GM10847 (cell line): ENCODE measurements around the gene BRCC3.

ENCODE experiments used
- POLR2A ChIP-seq: IDR thresholded peaks from 2 replicates; pipeline ENCODE4 v1.6.1; 2011; ENCODE audit not compliant: insufficient read length; ENCODE audit errors: extremely low read depth

Gene BRCC3

DNA sequence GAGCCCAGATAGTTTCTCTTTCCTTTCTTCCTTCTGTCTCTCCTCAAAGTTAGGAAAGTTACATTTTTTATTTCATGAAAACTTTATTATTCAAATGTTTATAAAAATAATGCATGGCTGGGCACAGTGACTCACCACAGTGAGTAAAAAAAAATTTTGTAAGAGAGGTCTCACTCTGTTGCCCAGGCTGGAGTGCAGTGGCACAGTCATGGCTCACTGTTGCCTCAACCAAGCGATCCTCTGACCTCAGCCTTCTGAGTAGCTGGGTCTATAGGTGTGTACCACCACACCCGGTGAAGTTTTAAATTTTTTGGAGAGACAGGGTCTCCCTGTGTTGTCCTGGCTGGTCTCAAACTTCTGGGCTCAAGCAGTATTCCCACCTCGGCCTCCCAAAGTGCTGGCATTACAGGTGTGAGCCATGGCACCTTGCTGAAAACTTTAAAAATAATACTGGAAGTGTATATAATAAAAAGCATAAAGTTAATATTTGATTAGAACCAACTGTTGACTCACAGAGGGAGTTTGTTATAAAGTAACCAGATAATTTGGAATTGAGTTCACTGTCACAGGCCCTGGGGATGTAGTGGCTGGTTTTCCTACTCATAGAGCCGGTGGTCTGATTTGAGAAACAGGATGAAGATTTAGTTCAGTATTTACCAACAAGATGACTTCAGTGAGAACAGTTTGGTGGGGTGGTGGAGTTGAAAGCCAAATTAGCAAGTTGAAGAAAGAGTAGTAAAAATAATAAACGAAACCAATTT is 18.4 kb upstream of the BRCC3 start:
- TF ChIP-seq POLR2A, result no peak

DNA sequence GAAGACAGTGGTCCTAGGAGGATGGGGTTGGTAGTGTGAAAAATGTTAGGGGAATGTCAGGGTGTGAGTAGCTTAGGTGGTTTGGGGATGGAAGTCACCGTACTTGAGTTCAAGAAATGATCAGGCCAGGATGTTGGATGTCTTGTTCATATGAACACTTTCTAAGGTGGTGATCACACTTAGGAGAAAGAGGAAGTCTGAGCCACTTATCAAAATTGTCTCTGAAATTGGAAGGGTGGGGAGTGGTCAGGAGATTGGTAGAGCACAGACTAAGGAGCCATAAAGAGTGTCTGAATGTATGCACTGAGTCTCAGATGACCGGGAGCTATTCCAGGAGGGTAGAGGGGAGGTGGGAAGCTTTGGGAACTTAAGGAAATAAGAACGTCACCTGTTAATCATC is 17.7 kb upstream of the BRCC3 start:
- no peak for TF ChIP-seq POLR2A

DNA sequence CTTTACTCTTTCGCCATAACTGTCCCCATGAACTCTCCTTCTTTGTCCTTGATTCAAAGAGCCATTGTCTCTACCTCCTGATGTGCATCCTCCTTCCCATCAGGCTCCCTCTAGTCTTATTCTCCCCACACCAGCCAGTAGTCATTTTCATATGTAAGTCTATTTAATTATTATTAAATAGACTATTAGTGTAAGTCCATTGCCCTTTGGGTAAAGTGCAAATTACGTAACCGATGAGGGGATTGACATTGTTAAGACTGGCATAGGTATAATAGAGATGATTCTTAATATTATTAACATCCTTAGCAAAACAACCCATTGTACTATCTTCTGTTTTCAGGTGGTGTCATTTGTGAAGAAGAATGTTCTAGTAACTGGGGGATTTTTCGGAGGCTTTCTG is 17.1 kb upstream of the BRCC3 start:
- TF ChIP-seq POLR2A, result no peak

DNA sequence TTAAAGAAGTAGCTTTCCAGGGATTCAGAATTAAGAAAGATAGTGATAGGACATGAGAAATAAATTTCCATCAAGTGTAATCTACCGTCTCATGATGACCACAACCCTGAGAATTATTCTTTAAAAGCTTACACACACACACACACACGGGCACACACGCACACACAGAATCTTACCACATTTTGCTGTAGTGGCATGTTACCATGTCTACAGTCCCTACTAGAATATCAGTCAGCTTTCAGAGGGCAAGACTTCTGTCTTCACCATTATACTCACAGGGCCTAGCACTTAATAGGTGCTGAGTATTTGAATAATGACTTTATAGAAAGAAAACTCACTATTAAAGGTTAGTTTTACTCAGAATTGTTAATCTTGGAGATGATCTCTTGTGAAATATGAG is 15.8 kb upstream of the BRCC3 start:
- no peak for TF ChIP-seq POLR2A

DNA sequence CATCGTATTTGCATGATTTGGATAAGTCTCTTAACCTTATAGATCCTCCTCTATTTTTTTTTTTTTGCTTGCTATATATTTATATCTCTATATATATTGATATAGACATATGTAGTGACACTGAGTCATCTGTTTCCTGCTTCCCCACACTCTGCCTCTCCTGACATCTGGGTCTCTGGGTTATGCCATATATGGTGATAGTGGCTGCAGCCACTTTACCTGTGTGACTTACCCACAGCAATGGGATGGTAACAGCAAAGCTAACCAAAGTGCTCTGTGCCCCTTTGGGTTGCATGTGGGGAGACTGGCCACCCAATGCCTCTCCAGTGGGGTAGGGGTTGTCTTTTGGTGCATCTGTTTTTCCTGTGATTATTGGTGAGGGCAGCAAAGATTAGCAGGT is 14.8 kb upstream of the BRCC3 start:
- no peak for TF ChIP-seq POLR2A

DNA sequence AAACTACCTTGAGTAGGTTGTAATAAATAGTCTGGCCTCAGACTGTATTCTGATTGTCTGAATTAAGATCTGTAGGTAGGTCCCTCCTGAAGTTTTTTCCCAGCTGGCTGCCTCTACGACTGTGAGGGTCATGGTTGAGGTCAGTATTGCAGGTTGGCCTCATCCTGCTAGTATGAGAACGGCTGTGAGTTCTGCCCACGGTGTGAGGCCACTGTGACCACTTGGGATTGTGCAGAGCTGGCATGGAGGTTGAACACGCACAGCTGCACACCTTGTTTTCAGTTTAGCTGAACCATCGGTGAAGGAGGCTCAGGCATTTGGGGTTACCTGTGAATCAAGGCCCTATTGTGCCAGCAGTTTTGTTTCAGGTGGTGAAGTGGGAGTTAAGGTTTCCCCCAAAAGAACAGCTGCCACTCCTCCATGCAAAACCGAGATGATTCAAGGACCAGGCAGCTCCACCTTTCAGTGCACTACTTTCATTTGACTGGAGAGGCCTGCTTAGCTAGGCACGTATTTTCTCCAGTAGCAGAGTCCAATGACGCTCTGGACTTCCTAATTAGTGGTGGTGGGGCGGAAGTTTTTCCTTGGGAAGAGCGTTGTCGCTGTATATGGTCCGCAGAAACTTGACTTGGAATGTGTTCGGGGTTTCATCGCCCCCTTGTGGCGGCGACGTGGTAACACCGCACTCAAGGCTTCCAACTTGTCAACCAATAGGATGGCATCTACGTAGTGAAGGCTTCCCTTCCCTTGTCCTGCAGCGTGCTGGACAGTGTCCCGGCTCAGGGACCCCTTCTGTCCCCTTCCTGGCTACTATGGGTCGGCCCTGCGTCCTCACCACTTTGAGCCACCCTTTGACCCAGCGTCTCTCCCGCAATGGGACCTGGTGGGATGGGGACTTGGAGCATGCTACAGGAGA is 14.2 kb upstream of the BRCC3 start:
- no peak for TF ChIP-seq POLR2A

DNA sequence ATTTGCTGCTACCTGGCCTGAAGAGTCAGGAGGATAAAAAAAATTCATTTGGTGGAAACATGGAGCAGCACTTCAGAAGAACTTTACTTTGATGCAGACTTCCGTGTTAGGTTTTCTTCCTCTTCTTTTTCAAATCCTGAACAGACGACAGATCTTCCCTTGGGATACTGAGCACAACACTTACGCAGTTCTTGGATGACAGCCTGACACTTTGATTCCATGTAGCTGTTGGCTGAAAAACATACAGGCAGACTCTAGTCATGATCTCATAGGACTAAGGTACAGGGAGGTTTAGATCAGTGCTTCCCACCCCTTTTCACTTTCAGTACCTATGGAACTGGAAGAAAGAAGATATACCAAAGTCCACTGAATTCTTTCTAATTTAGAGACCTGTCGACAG is 9.5 kb upstream of the BRCC3 start:
- TF ChIP-seq POLR2A, result no peak

DNA sequence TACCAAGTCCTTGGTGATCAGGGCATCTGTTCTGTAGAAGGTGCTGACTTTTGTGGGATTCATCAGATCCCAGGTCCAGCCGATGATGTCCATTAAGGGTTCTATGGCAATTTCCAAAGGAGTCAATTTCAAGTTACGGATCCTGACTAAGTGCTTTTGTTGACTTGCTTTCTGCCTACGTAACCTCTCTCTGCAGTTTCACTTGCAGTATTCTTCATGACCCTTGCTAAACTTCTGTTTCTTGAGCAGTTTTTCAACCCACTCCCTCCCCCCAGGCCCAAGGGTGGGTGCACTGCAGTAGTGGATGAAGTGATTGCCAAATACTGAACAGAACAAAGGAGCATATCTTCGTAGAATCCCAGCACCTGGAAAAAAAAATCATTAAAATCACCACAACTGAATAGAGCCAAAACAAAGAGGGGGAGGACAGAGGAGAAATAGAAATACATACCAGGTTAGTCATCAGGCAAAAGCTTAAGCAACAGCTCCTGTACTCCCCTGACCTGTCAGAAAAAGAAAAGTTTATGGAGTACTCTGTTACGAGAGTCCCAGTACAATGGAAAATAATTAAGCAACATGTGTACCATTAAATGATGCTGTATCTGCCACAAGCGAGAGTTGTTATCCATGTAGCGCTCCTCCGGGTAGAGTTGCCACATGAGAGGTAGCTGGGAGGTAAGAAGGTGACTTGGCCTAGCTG is 6.1 kb upstream of the BRCC3 start:
- no peak for TF ChIP-seq POLR2A

DNA sequence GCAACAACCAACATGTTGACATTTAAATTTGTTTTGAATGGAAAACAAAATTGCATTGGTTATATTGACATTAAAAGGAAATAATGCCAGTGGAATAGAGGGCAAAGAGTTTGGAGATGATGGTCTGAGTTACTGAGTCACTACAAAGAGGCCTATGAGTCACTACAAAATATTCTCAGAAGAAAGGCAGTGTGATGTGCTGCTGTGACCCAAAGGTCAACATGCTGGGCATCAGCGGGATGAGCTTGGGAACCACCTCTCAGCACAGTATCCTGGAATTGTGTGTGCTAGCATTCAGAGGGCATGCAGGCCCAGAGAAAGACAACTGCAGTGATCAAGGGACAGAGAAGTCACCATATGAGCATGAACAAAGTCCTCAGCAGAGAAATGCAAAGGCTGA is 3.1 kb upstream of the BRCC3 start:
- no peak for TF ChIP-seq POLR2A

DNA sequence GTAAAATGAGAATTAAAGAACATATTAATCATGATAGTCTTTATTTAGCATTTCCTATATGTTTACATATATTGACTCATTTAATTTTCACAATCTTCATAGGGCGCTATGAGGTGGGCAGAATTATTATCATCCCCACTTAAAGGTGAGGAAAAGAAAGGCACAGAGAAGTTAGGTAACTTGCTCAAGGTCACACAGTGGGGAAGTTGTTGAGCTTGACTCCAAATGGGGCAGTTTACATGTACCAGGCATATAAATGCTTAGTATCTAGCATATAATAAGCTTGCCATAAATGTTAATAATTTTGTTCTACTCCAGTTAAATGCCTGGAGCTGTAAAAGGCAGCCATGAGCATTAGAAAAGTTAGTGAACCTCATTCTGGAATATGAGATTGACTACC is 1.9 kb upstream of the BRCC3 start:
- TF ChIP-seq POLR2A, result no peak

DNA sequence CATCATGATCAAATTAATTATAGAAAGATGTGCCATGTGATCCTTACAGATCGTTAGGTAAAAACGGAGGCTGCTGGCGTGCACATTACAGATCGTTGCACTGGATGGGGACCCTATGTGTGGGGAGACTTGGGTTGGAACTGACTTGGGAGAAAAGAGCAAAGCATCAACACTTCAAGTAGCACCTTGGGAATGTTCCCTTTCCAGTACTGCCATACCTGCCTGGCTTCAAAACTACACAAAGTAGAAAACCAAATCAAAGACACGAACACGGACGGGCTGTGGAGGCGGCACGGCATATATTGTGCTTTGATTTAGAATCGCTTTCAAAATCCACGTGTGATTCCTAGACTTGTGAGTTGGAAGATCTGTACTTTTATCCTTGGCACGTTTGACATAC is 1.3 kb upstream of the BRCC3 start:
- TF ChIP-seq POLR2A, result no peak

DNA sequence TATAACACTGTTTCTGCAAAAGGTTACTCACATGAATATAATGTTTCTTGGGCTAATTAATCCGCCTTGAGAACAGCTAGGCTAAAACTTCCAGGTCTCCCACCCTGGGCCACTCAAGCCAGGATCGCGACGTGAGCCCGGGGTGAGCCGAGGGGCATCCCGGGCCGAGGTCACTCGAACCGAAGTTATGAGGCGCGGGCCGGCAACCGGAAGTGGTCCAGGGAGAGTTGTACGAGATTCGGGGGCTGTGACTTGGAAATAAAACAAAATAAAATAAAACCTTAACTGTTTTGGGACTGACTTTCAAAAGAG is 689 bp upstream of the BRCC3 start:
- no peak for TF ChIP-seq POLR2A

DNA sequence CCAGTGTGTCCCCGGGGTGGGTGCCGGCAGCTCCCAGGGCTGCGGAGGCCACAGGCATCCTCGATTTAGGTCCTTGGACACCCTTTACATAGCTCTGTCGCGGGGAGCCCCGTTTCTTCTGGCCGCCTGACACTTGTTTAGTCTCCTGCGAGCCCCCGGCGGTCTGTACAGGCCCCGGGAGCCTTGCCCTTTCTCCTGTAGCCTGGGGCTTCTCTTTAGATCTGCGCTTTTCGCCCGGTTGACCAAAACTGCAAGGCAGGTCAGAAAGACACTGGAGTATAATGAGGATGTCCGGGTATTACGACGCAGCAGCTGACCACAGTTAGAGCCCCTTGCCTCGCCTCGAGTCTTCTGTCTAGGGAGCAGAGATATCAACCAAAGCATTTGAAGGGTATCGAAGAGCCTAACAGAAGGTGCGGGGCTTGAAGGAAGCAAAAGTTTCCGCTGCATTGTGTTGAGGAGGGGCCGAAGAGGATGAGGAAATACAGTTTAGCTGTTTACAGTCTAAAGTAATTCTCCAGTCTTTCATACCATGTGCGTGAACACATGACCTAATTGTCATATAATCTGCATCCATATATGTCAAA is 479 bp downstream of the BRCC3 start:
- TF ChIP-seq POLR2A, result no peak

DNA sequence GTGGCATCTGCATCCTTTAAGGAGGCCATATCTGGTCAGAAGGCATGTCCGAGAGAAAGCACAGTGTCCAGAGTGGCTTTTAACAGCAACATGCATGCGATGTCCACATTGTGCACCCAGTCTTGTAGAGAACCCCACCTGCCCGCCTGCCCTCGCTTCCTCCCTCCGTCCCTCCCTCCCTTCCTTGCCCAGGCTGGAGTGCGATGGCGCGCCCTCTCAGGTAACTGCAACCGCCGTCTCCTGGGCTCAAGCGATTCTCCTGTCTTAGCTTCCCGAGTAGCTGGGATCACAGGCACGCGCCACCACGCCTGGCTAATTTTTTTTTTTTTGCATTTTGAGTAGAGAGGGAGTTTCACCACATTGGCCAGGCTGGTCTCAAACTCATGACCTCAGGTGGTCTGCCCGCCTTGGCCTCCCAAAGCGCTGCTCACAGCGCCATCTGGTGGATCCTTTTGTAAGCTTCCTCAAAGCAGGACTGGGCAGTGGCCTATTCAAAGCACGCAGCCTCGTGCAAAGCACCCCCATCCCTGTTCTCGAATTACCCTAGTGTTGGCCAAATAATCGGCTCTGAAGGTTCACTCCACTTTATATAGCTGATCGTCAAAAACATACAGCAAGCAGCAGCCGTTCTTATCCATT is 15.0 kb downstream of the BRCC3 start:
- no peak for TF ChIP-seq POLR2A
